Stomach (tissue), 4 donors: ENCODE data around the gene RASGRP2.

ENCODE experiments used
- CTCF ChIP-seq, 7 experiments: fragments of 450-650 bp in 4 of 7; fragments of 200-600 bp in 3 of 7; sonication (generic) in 3 of 7; IDR thresholded peaks; one replicate each; pipeline ENCODE4 v1.5.1; 2016 to 2019; ENCODE audit warnings: antibody characterized with exemption in 7 of 7, control low read depth in 2 of 7, mild to moderate bottlenecking in 1 of 7
- EP300 ChIP-seq: sonication (generic); formaldehyde crosslinking; IDR thresholded peaks from one replicate; pipeline ENCODE4 v1.6.1; 2017; ENCODE audit warnings: antibody characterized with exemption
- POLR2A ChIP-seq, 4 donors: fragments of 450-650 bp; IDR thresholded peaks; one replicate each; pipeline ENCODE4 v1.6.1; 2016; ENCODE audit warnings: antibody characterized with exemption in 4 of 4, control low read depth in 2 of 4, mild to moderate bottlenecking in 1 of 4, moderate library complexity in 1 of 4

- TF ChIP-seq CTCF (IDR thresholded peaks at IDR 0.05) (no peak), POLR2A (IDR thresholded peaks at IDR 0.05) (no peak), EP300 (no peak)
These were observed 32.0 kb downstream of the RASGRP2 start for GRCh38 chr11:64711956-64712362.
